NCI-H69 (cell line): ENCODE measurements around the gene AQP9.
"Not testable (repeated sequence)": the region's sequence is repeated elsewhere in the genome, so short reads cannot be mapped to it uniquely, and the experiment has no call there.

Experiments
- DNase-seq: peaks from one replicate; lab custom pipeline; 2025; lab: John Stamatoyannopoulos, UW

Gene AQP9

DNA sequence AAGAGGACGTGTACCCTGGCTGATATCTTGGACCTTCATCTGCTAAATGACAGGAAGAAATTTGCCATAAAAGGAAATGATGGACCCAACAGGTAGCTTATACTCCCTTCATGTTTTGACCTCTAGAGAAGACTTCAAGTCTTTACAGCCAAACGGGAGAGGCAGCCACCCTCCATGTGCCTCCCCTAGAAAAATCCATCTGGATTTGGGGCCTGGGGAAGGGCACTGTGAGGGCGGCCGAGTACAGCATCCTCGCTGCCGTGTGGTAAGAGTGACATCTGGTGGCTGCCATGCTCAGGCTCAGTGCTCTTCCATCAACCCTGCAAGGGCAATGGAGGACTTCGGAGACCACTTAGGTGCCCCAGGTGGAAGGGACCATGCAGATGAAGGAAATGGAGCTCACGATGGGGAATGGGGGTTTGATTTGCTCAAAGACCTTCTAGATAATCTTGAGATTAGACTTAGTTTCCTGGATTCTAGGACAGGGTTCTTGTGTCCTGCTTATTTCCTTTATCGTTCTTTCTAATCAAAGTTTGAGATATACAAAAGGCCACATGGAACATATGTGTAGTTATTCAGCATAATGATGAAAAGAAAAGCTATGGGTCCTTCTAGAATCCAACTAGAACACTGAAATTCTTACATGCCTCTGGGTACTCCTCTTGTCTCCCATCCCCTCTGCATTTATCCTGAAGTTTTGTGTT is 44.4 kb downstream of the AQP9 start:
- DNase-seq: peak; percentile 56

DNA sequence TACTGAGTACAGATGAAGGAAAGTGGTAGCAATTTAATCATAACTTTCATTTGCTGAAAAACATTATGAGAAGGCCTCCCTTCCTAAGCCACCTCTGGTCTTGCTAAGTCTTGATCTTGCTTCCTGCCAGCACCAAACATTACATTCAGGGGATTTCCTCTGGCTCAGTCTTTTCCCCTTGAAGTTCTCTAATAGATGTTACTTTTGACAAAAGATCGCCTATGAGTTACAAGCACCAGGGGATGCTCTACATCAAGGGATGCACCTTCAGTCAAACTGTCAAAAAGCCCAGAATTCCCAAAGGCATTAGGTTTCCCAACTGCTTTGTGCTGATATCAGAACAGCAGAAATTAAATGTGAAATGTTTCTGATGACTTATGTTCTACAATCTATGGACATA is 47.3 kb downstream of the AQP9 start:
- DNase-seq: peak; percentile 19

DNA sequence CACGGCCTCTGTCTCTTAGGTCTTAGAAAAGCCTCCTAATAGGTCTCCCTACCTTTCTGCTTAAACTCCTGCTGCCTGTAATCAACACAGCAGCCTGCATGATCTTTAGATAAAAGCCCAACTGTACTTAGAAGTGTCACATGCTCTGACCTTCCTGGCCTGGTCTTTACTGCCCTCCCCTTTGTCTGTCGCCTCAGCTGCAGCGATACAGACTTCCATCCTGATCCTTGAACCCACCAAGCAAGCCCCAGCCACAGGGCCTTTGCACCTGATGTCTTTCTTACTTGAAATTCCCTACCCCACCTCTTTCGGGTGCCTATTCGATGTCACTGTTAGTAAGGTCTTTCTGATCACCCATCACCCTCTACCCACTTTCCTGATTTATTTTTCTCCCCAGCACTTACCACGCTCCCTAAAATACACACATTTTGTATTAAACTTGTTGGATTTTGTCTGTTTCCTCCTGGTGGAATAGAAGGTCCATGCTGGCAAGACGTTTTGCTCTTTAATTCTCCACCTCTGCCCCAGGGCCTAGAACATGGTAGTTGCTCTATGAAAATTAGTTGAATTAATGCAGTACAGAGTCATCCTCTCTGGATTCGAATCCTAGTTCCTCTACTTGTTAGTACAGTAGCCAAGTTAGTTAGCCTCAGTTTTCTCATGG is 51.1 kb downstream of the AQP9 start:
- DNase-seq: no peak

DNA sequence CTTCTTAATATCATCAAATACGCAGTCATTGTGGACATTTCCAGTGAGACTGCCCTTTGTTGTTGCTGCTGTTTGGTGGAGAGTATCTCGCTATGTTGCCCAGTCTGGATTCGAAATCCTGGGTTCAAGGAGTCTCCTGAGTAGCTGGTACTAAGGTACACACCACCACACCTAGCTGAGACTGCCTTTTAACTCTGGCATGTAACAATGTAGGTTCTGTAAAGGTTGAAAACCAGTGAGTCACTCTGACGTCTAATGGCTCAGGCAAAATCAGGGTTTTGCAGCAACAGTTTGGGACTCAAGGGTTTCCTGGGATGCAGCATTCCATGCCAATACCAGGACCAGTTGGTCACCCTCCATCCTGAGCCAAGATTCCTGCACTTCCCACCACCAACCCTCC is 52.2 kb downstream of the AQP9 start:
- DNase-seq: no peak

DNA sequence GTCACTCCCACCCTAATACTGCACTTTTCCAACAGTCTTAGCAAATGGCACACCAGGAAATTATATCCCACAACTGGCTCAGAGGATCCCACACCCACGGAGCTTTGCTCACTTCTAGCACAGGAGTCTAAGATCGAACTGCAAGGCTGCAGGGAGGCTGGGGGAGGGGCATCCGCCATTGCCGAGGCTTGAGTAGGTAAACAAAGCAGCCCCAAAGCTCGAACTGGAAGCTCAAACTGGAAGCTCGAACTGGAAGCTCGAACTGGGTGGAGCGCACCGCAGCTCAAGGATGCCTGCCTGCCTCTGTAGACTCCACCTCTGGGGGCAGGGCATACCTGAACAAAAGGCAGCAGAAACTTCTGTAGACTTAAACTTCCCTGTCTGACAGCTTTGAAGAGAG is 55.5 kb downstream of the AQP9 start:
- DNase-seq: peak; percentile 25

DNA sequence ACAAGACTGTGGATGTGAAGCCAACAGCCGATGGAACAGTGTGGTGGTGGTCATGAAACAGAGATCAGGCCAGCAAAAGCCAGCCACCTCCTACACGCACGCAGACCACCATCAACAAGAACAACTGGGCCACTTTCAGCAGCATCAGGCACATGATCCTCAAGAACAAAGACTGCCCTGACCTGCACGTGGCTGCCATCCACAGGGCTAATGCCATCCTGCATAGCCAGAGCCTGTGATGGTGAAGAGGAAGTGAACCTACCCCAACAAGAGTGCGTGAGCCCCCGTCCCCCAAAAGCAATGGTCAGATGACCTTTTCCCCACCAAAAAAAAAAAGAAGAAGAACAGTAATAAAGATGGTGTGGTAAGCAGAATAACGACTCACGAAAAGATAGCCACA is 62.6 kb downstream of the AQP9 start:
- peak; percentile 10 for DNase-seq

DNA sequence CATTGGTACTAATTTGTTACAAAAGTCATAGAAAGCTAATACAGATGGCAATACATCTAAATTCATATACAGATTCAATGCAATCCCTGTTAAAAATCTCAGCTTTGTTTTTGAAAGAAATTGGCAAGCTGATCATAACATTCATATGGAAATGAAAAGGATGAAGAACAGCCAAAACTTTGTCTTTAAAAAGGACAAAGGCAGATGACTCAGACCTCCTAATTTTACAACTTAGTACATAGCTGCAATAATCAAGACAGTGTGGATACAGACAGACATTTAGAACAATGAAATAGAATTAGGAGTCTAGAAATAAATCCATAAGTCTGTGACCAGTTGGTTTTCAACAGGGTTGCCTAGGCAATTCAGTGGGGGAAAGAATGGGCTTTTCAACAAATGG is 63.3 kb downstream of the AQP9 start:
- DNase-seq: no peak

- DNase-seq: no peak
Measured at GRCh38 chr15:58203537-58203936, 65.4 kb downstream of the AQP9 start.

- DNase-seq: no peak
Measured at GRCh38 chr15:58206151-58206550, 68.0 kb downstream of the AQP9 start.

- not testable (repeated sequence) for DNase-seq
Measured at GRCh38 chr15:58208217-58208616, 70.0 kb downstream of the AQP9 start.

DNA sequence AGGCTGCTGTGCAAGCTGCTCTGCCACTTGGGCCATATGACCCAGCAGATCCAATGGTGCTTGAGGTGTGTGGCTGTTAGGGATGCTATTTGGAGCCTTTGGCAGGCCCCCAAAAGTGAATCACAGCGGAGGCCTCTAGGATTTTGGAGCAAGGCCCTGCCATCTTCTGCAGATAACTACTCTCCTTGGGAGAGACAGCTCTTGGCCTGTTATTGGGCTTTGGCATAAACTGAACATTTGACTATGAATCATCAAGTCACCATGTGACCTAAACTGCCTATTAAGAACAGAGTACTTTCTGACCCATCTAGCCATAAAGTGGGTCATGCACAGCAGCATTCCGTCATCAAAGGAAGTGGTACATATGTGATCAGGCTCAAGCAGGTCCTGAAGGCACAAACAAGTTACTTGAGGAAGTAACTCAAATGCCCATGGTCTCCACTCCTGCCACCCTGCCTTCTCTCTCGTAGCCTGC is 70.9 kb downstream of the AQP9 start:
- not testable (repeated sequence) for DNase-seq

- DNase-seq: not testable (repeated sequence)
Measured at GRCh38 chr15:58210031-58210430, 71.8 kb downstream of the AQP9 start.

DNA sequence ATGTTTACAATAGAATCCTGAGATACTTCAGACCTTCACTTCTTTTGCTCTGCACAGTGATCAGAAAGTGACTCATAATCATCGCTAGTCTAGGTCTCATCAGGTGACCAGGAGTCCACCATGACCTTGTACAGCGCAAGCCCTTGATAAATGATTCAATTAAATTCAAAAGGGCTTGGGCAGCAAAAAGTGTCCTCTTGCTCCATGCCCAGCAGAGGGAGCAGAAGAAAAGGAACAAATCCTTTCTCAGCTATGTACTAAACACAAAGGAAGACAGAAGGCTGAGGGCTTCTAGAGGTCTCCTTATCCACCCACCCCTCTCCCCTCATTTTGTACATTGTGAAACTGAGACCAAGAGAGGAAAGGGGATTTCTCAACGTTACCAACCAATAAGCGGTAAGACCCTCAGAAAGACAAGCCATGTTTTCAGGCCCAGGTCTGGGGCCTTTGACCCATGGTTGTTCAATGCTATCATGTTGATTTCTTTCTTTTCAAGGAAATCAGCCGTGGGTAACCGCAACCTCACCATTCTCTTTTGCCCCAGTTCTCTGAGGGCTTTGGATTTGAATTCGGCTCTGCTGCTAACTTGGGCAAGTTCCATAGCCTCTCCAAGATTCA is 74.8 kb downstream of the AQP9 start:
- DNase-seq: peak; percentile 69

- no peak for DNase-seq
Measured at GRCh38 chr15:58213587-58214338, 75.6 kb downstream of the AQP9 start.

DNA sequence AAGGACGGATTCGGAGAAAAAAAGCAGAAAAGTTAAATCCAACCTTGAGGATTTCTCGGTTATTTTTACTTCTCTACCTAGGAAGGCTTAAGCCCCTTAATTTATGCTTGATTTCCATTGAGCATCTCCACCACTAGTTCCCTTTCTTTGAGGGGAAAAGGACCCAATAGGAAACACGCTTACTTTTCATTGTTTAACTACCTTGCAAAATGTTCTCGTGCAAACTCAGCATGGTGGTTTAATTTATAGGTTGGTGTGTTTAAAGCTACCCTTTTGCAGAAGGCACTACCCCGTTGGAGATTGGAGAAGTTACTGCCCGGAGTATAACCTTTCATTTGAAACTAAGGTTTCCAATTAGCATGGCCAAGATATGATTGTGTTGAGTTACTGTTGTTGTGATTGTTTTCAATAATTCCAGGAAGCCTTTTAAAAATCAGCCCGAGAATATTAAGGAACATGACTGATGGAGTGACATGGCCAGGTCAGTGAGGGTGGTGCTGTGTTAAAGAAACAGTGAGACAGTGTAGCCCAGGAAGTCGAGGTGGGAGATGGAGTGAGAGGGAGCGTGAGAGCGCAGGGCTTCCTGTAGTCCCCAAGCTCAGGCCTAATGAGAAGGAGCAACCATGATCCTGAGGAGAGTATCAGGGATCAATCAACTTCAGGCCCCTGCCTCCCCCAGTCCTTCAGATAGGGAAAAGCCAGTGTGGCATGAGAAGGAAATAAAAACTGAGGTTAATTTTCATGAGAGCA is 76.6 kb downstream of the AQP9 start:
- DNase-seq: no peak

GRCh38 chr15:58217460-58217859 is 79.3 kb downstream of the AQP9 start:
- DNase-seq: peak; percentile 16

DNA sequence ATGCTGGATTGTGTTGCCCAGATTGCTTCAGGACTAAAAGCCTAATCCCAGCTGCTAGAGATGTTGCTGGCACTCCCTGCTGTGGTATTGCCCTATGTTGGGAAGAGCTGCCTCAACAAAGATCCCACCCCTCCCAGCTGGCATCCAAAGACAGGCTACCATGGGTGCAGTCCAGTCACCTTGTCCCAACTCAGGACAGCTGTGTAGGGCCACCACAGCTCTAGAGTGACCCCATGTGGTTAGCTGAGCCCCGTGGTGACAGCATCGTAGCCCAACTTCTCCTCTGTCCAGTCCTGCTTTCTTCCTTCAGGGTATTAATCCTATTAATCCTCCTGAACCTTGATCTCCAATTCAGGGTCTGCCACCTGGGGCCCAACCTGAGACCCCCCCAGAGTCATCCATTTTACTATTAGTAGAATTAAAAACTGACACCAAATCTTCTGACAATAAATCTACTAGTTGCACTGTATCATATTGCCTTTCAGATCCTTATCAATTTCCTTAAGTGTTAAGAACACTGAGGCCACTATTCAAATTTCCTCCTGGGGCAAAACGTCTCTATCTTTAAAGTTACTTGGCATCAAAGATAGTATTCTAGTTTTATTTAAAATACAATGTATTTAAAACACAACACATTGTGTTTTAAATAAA is 83.5 kb downstream of the AQP9 start:
- DNase-seq: peak; percentile 32

- peak; percentile 39 for DNase-seq
Measured at GRCh38 chr15:58222679-58223078, 84.5 kb downstream of the AQP9 start.

DNA sequence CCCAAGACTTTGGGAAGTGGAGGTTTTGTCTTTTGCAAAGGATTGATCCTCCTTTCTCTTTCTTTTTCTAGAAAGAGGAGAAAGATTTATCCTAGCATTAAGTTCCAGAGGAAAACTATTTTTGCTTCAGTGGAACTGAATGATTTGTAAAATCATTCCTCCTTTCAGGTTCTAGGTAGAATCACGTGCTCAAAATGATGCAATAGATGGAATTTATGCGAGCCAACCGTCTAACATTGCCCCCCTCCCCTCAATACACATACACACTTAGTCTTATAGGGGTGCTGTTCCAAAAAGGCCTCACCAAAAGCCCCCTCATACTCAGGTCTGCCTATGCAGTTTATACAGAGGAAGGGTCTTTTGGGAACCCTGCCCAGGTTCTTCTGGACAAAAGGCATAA is 85.3 kb downstream of the AQP9 start:
- no peak for DNase-seq

DNA sequence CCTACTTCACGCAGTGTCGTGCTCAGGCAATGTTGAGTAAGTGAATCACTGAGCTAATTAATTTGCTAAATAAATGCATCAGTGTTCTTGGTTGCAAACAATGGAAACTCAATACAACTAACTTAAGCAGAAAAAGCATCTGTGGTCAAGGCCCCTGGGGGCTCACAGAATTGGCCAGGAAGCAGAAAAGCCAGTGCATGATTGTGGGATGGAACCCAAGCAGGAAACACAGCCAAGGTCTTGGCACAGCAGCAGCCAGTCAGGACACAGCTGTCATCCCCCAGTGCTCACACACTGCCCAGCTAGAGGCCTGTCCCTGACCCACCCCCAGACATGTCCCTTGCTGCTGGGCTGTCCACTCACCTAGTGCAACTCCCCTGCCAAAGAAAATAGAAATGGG is 85.9 kb downstream of the AQP9 start:
- DNase-seq: peak; percentile 56
